ENCODE measurements around the gene ERI3. TPM values are rescaled to one million over a fixed set of nuclear protein-coding genes. Genes with fewer than 3 reads are reported as not detected.

Gene ERI3
- polyA plus RNA-seq, 1 donor from 2014 or later, result 92.5 TPM

GRCh38 chr1:44347280-44347679, 7.8 kb downstream of the ERI3 start:
- Histone ChIP-seq H4K20me1 (ENCODE audit: insufficient read depth) (no peaks in the 10 kb centered on the region), H3F3A (ENCODE audit: insufficient read depth, low read length, poor library complexity, severe bottlenecking) (no peaks in the 10 kb centered on the region), H3K36me3 (ENCODE audit: insufficient read depth, low read length) (peaks cover 3% of the 10 kb centered on the region), H3K4me2 (ENCODE audit: low read length) (no peak overlapping the region), H3K27ac (ENCODE audit: low read length) (no peak overlapping the region), H3K9me2 (ENCODE audit: insufficient read depth, low read length) (no peaks in the 10 kb centered on the region), H3K79me2 (replicated peaks; ENCODE audit: insufficient read depth, low read length) (peaks cover 16% of the 10 kb centered on the region), H3K4me3 (ENCODE audit: low read length) (no peak overlapping the region), H2AFZ (ENCODE audit: low read depth, low read length) (no peak overlapping the region), H3K27me3 (ENCODE audit: insufficient read depth, low read depth, low read length) (no peaks in the 10 kb centered on the region), H3K9me3 (ENCODE audit: low read length) (no peaks in the 10 kb centered on the region), H3K9ac (ENCODE audit: low read length) (no peak overlapping the region)
- TF ChIP-seq POLR2AphosphoS5 (IDR thresholded peaks at IDR 0.05), result no peak
- TF ChIP-seq MXI1 (conservative IDR thresholded peaks at IDR 0.05; ENCODE audit: poor library complexity, severe bottlenecking), result no peak

GRCh38 chr1:44346878-44347277, 8.2 kb downstream of the ERI3 start:
- Histone ChIP-seq H3K27me3 (ENCODE audit: insufficient read depth, low read depth, low read length) (no peaks in the 10 kb centered on the region), H3K4me3 (ENCODE audit: low read length) (no peak overlapping the region), H2AFZ (ENCODE audit: low read depth, low read length) (no peak overlapping the region), H3K36me3 (ENCODE audit: insufficient read depth, low read length) (peaks cover 3% of the 10 kb centered on the region), H3K4me2 (ENCODE audit: low read length) (no peak overlapping the region), H3K9me2 (ENCODE audit: insufficient read depth, low read length) (no peaks in the 10 kb centered on the region), H4K20me1 (ENCODE audit: insufficient read depth) (no peaks in the 10 kb centered on the region), H3K9me3 (ENCODE audit: low read length) (no peaks in the 10 kb centered on the region), H3K9ac (ENCODE audit: low read length) (no peak overlapping the region), H3K79me2 (replicated peaks; ENCODE audit: insufficient read depth, low read length) (peaks cover 16% of the 10 kb centered on the region), H3K27ac (ENCODE audit: low read length) (no peak overlapping the region), H3F3A (ENCODE audit: insufficient read depth, low read length, poor library complexity, severe bottlenecking) (no peaks in the 10 kb centered on the region)
- TF ChIP-seq REST (IDR thresholded peaks at IDR 0.05; ENCODE audit: borderline replicate concordance), result no peak
- TF ChIP-seq CTCF (IDR thresholded peaks at IDR 0.05; ENCODE audit: poor library complexity, severe bottlenecking), result no peak
- TF ChIP-seq SMC3 (conservative IDR thresholded peaks at IDR 0.05; ENCODE audit: poor library complexity), result no peak
- no peak for TF ChIP-seq EZH2 (IDR thresholded peaks at IDR 0.05; ENCODE audit: borderline replicate concordance, insufficient read depth, low read length, poor library complexity, severe bottlenecking)
- TF ChIP-seq EP300 (conservative IDR thresholded peaks at IDR 0.05; ENCODE audit: poor library complexity, severe bottlenecking), result no peak

GRCh38 chr1:44346184-44346583, 8.9 kb downstream of the ERI3 start:
- no peaks in the 10 kb centered on the region for H3K9me3 ChIP-seq (ENCODE audit: low read length)
- no peak overlapping the region for H3K27ac ChIP-seq (ENCODE audit: low read length)
- no peaks in the 10 kb centered on the region for H3F3A ChIP-seq (ENCODE audit: insufficient read depth, low read length, poor library complexity, severe bottlenecking)
- H3K4me2 ChIP-seq (ENCODE audit: low read length), result no peak overlapping the region
- no peak overlapping the region for H3K9ac ChIP-seq (ENCODE audit: low read length)
- TF ChIP-seq RAD21 (conservative IDR thresholded peaks at IDR 0.05) (no peak), CTCF (IDR thresholded peaks at IDR 0.05; ENCODE audit: poor library complexity, severe bottlenecking) (no peak), EZH2 (IDR thresholded peaks at IDR 0.05; ENCODE audit: borderline replicate concordance, insufficient read depth, low read length, poor library complexity, severe bottlenecking) (no peak), TAF1 (IDR thresholded peaks at IDR 0.05; ENCODE audit: low read depth) (no peak), MXI1 (conservative IDR thresholded peaks at IDR 0.05; ENCODE audit: poor library complexity, severe bottlenecking) (no peak), EP300 (conservative IDR thresholded peaks at IDR 0.05; ENCODE audit: poor library complexity, severe bottlenecking) (no peak), SMC3 (conservative IDR thresholded peaks at IDR 0.05; ENCODE audit: poor library complexity) (no peak), REST (IDR thresholded peaks at IDR 0.05; ENCODE audit: borderline replicate concordance) (no peak), POLR2AphosphoS5 (IDR thresholded peaks at IDR 0.05) (no peak)
- H3K4me3 ChIP-seq (ENCODE audit: low read length), result no peak overlapping the region
- H4K20me1 ChIP-seq (ENCODE audit: insufficient read depth), result no peaks in the 10 kb centered on the region
- H2AFZ ChIP-seq (ENCODE audit: low read depth, low read length), result no peak overlapping the region
- H3K79me2 ChIP-seq (replicated peaks; ENCODE audit: insufficient read depth, low read length), result peaks cover 12% of the 10 kb centered on the region
- no peaks in the 10 kb centered on the region for H3K27me3 ChIP-seq (ENCODE audit: insufficient read depth, low read depth, low read length)
- no peaks in the 10 kb centered on the region for H3K36me3 ChIP-seq (ENCODE audit: insufficient read depth, low read length)
- H3K9me2 ChIP-seq (ENCODE audit: insufficient read depth, low read length), result no peaks in the 10 kb centered on the region
